AG09319 (cell line): Measurements from ENCODE around the gene KCNMB2.

ENCODE experiments used
- DNase-seq: peaks from one replicate; pipeline ENCODE4 v3.0.0-alpha.2; 2010; ENCODE audit warnings: low read depth; ENCODE audit errors: extremely low read depth
- TF ChIP-seq, protein P1 (sequence below): IDR thresholded peaks from 2 replicates; pipeline ENCODE4 v1.5.1; 2011; ENCODE audit warnings: low read depth, mild to moderate bottlenecking, inconsistent platforms, low read length, moderate library complexity

KCNMB2 gene

GRCh38 chr3:178669758-178670157 lies 133.5 kb downstream of the KCNMB2 start:
- DNase-seq, result no peak
- TF ChIP-seq, protein P1, sequence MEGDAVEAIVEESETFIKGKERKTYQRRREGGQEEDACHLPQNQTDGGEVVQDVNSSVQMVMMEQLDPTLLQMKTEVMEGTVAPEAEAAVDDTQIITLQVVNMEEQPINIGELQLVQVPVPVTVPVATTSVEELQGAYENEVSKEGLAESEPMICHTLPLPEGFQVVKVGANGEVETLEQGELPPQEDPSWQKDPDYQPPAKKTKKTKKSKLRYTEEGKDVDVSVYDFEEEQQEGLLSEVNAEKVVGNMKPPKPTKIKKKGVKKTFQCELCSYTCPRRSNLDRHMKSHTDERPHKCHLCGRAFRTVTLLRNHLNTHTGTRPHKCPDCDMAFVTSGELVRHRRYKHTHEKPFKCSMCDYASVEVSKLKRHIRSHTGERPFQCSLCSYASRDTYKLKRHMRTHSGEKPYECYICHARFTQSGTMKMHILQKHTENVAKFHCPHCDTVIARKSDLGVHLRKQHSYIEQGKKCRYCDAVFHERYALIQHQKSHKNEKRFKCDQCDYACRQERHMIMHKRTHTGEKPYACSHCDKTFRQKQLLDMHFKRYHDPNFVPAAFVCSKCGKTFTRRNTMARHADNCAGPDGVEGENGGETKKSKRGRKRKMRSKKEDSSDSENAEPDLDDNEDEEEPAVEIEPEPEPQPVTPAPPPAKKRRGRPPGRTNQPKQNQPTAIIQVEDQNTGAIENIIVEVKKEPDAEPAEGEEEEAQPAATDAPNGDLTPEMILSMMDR, result no peak

DNA sequence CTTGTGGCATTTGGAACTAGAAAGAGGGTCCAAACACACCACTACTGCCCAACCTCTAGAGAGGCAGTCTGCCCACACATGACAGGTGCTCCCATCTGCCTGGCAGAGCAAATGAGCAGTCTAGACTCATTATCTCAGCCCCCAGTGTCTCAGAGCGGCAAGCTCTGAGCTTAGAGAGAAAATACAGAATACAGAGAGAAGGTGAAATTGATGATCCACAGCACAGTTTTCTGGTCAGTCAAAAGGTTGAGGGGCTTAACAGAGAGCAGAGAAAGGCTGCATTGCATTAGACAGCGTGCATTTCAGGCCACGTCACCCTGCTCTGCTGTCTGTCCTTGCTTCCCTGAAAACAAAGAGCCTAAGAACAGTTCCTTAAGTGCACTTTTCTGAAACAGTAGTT lies 135.1 kb downstream of the KCNMB2 start:
- TF ChIP-seq, protein P1, result no peak
- no peak for DNase-seq

GRCh38 chr3:178671791-178672190 lies 135.6 kb downstream of the KCNMB2 start:
- no peak for DNase-seq
- TF ChIP-seq, protein P1, result no peak

DNA sequence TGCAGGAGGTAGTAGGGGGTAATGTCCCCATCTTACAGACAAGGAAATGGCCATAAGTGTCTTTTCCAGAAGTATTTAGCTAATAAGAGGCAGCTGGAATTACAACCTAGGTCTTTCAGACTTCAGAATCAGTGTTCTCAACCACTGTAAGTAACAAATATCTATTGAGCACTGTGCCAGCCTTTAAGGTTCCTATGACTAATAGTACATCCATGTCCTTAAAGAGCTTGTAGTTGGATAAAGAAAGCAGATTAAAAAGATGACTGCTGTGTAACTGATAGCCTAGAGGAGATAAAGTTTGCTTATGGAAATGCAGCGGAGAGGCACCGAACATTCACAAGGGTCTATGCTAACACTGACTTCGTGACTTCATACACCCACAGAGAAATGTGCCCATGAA lies 136.0 kb downstream of the KCNMB2 start:
- TF ChIP-seq, protein P1, result no peak

GRCh38 chr3:178673529-178673928 lies 137.3 kb downstream of the KCNMB2 start:
- TF ChIP-seq, protein P1, result no peak
- no peak for DNase-seq

More for the DNA sequence above, 136.0 kb downstream of the KCNMB2 start:
- DNase-seq, result no peak

- TF ChIP-seq, protein P1, result no peak
- no peak for DNase-seq
Observed at GRCh38 chr3:178676077-178676476, 139.8 kb downstream of the KCNMB2 start.

- TF ChIP-seq, protein P1, result no peak
- DNase-seq, result no peak
Observed at GRCh38 chr3:178676942-178677790, 140.9 kb downstream of the KCNMB2 start.
